Activated naive CD8-positive, alpha-beta T cell (primary cell): ENCODE results near the gene AGRN.
"Not testable (repeated sequence)": the region's sequence is repeated elsewhere in the genome, so short reads cannot be mapped to it uniquely, and the experiment has no call there.

ENCODE experiments used
- H3K27ac Mint-ChIP-seq: one replicate; pipeline ENCODE4 v1.8.0; 2021; ENCODE audit warnings: mixed read lengths
- H3K27me3 Mint-ChIP-seq: one replicate; pipeline ENCODE4 v1.8.0; 2021; ENCODE audit warnings: mixed read lengths
- H3K36me3 Mint-ChIP-seq: one replicate; pipeline ENCODE4 v1.8.0; 2021; ENCODE audit warnings: mixed read lengths
- H3K4me1 Mint-ChIP-seq: one replicate; pipeline ENCODE4 v1.8.0; 2021; ENCODE audit warnings: low read depth, mixed read lengths
- H3K4me3 Mint-ChIP-seq: one replicate; pipeline ENCODE4 v1.8.0; 2021; ENCODE audit warnings: mild to moderate bottlenecking, mixed read lengths
- H3K9me3 Mint-ChIP-seq: one replicate; pipeline ENCODE4 v1.8.0; 2021; ENCODE audit warnings: low read depth, mixed read lengths

AGRN gene

DNA sequence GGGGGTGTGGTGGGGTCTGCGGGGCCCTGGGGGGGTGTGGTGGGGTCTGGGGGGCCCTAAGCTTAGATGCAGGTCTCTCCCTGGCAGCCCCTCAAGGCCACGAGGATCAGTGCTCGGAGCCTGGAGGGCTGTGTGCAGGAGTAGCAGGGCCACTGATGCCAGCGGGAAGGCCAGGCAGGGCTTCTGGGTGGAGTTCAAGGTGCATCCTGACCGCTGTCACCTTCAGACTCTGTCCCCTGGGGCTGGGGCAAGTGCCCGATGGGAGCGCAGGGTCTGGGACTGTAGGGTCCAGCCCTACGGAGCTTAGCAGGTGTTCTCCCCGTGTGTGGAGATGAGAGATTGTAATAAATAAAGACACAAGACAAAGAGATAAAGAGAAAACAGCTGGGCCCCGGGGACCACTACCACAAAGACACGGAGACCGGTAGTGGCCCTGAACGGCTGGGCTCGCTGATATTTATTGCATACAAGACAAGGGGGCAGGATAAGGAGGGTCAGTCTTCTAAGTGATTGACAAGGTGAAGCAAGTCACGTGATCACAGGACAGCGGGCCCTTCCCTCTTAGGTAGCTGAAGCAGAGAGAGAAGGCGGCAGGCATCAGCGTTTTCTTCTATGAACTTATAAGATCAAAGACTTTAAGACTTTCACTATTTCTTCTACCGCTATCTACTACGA is 45.5 kb downstream of the AGRN start:
- H3K27me3 Mint-ChIP-seq, result no peaks in the 10 kb centered on the region
- H3K4me3 Mint-ChIP-seq, result peak overlapping the region; percentile 23
- peaks cover 25% of the 10 kb centered on the region for H3K4me1 Mint-ChIP-seq
- H3K36me3 Mint-ChIP-seq, result no peaks in the 10 kb centered on the region
- no peaks in the 10 kb centered on the region for H3K9me3 Mint-ChIP-seq
- H3K27ac Mint-ChIP-seq, result peak overlapping the region; percentile 70

- H3K36me3 Mint-ChIP-seq, H3K27ac Mint-ChIP-seq, H3K27me3 Mint-ChIP-seq, H3K9me3 Mint-ChIP-seq: not testable (repeated sequence)
- Mint-ChIP-seq H3K4me1 (peaks cover 24% of the 10 kb centered on the region), H3K4me3 (peak overlapping the region; percentile 20)
Measured at GRCh38 chr1:1065940-1066304, 46.0 kb downstream of the AGRN start.

DNA sequence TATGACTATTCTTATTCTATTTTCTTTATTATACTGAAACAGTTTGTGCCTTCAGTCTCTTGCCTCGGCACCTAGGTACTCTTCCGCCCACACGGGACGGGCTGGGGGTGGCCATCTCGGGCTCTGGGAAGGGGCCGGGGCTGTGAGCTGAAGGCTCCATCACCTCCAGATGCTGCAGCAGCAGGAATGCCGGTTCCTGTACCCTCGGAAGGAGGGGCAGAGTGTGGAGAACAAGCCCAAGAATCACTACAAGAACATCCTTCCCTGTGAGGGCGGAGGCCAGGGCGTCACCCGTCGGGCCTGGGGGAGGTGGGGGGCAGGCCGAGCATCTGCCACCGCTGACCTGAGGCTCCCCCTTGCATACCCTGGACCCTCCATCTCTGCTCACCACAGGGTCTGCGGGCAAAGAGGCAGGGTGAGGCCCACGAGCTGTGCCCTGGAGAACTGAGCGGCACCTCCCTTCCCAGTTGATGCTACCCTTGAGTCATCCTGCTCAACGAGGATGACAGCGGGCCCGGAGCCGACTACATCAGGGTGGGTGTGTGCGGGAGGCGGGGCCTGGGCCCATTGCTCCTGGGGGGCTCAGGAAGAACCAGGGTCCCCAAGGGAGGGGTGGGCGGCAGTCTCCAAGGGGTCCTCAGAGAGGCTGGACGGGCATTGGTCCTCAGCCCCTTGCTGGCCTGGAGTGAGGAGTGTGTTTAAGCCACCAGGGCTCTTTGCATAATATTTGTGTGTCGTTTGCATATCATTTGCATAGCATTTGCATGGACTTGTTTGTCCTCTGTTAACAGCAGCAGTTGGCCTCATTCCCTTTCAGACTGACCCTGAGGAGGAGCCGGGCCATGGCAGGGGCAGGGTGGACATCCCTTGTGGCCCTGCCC is 46.7 kb downstream of the AGRN start:
- Mint-ChIP-seq H3K27me3 (no peaks in the 10 kb centered on the region), H3K9me3 (no peaks in the 10 kb centered on the region), H3K4me3 (no peak overlapping the region), H3K4me1 (peaks cover 19% of the 10 kb centered on the region), H3K27ac (no peak overlapping the region), H3K36me3 (no peaks in the 10 kb centered on the region)

- peak overlapping the region; percentile 40 for H3K4me3 Mint-ChIP-seq
- H3K27me3 Mint-ChIP-seq, result no peaks in the 10 kb centered on the region
- no peaks in the 10 kb centered on the region for H3K36me3 Mint-ChIP-seq
- H3K4me1 Mint-ChIP-seq, result peaks cover 18% of the 10 kb centered on the region
- no peaks in the 10 kb centered on the region for H3K9me3 Mint-ChIP-seq
- H3K27ac Mint-ChIP-seq, result no peak overlapping the region
Measured at GRCh38 chr1:1067284-1067859, 47.5 kb downstream of the AGRN start.

GRCh38 chr1:1067860-1068516 is 48.1 kb downstream of the AGRN start:
- Mint-ChIP-seq H3K27me3 (no peaks in the 10 kb centered on the region), H3K9me3 (no peaks in the 10 kb centered on the region), H3K36me3 (no peaks in the 10 kb centered on the region), H3K27ac (no peak overlapping the region), H3K4me3 (peak overlapping the region; percentile 65), H3K4me1 (peaks cover 14% of the 10 kb centered on the region)

DNA sequence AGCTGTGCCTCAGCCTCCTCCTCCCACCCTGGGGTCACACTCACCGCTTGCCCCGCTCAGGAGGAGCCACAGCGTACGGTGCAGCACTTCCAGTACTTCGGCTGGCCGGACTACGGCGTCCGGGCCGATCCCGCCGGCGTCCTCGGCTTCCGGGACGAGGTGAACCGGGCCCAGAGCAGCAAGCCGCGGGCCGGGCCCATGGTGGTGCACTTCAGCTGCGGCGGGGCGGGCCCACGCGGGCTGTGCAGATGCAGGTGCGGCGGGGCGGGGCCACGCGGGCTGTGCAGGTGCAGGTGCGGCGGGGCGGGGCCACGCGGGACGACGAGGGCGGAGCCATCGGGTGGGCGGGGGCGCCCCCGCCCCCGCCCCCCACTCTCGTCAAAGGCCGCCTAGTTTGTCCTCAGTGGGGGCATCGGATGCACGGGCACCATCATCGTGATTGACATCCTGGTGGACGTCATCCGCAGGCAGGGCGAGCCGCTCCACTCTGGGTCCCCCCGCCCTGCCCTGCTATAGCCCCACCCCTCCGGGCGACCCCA is 48.7 kb downstream of the AGRN start:
- H3K36me3 Mint-ChIP-seq, result no peaks in the 10 kb centered on the region
- H3K4me1 Mint-ChIP-seq, result peaks cover 11% of the 10 kb centered on the region
- no peaks in the 10 kb centered on the region for H3K9me3 Mint-ChIP-seq
- H3K27me3 Mint-ChIP-seq, result no peaks in the 10 kb centered on the region
- peak overlapping the region; percentile 65 for H3K4me3 Mint-ChIP-seq
- no peak overlapping the region for H3K27ac Mint-ChIP-seq

- H3K4me3 Mint-ChIP-seq, result peak overlapping the region; percentile 69
- H3K4me1 Mint-ChIP-seq, result peaks cover 9% of the 10 kb centered on the region
- H3K27me3 Mint-ChIP-seq, result no peaks in the 10 kb centered on the region
- H3K27ac Mint-ChIP-seq, result no peak overlapping the region
- H3K36me3 Mint-ChIP-seq, result no peaks in the 10 kb centered on the region
- H3K9me3 Mint-ChIP-seq, result no peaks in the 10 kb centered on the region
Measured at GRCh38 chr1:1069056-1069710, 49.3 kb downstream of the AGRN start.

DNA sequence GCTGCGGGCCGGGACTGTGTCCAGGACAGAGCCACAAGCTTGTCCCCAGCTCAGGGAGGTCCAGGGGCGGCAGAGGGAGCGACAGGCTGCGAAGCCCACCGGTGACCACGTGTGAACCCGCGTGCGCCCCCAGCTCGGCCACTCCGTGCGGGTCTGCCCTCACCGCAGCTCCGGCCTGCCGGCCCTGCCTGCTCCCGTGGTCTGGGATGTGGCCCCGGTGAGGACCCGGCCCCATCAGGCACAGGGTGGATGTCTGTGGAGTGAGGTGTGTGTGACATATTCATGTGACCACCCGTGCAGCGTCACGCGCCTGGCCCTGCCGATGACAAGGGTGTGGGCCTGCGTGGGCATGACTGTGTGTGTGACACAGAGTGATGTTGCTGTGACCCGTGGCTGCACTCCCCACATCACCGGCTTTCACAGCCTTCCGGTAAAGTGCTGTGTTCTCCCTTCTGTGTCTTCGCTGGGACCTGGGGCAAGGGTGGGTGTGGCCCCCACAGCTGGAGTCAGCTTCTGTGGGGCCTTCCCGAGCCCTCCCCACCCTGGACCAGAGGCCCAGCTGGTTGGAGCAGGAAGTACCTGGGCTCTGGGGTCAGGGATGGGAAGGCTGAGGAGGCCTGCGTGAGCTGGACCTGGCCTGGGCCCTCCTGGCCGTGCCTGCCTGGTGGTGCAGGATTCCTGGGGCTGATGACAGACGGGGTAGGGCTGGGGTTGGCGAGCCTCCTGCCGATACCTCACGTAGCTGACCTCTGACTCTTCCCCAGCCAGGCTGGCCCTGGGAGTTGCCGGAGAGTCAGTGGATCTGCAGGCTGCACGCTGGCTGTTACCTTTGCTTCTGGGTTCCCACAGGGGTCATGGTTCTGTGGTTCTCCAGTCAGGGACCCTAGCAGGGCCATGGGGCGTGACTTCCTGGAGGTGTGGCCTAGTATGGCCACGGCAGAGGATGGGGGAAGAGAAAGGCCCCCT is 50.1 kb downstream of the AGRN start:
- peaks cover 4% of the 10 kb centered on the region for H3K27me3 Mint-ChIP-seq
- no peak overlapping the region for H3K27ac Mint-ChIP-seq
- peak overlapping the region; percentile 23 for H3K4me3 Mint-ChIP-seq

GRCh38 chr1:1071486-1072298 is 51.8 kb downstream of the AGRN start:
- no peak overlapping the region for H3K27ac Mint-ChIP-seq
- no peaks in the 10 kb centered on the region for H3K36me3 Mint-ChIP-seq
- H3K27me3 Mint-ChIP-seq, result peaks cover 4% of the 10 kb centered on the region
- no peaks in the 10 kb centered on the region for H3K9me3 Mint-ChIP-seq
- no peak overlapping the region for H3K4me3 Mint-ChIP-seq
- peaks cover 2% of the 10 kb centered on the region for H3K4me1 Mint-ChIP-seq

More for the DNA sequence above, 50.1 kb downstream of the AGRN start:
- Mint-ChIP-seq H3K9me3 (no peaks in the 10 kb centered on the region), H3K36me3 (no peaks in the 10 kb centered on the region), H3K4me1 (peaks cover 8% of the 10 kb centered on the region)

DNA sequence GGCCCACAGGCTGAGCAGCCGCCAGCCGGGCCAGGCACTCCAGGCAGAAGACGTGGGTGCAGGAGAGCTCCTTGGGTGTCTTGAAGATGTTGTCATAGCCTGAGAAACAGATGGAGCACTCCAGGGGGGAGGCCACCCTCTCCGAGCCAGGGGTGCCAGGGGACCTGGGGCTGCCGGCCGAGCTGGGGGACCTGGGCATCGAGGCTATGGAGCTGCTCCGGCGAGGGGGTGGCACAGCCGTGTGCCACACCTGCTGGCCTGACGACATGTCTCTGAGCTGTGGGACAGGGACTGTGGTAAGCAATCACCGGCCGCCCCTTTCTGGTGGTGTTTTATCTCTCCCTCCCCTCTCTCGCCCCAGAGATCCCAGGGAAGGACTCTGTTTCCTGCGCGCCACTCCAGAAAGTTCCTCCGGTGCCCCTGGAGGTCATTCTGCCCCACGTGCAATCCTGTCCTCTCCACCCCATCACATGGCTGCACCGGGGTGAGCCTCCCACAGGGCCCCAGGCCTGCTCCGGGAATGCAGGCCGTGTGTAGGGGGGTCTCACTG is 52.5 kb downstream of the AGRN start:
- peaks cover 2% of the 10 kb centered on the region for H3K4me1 Mint-ChIP-seq
- H3K27ac Mint-ChIP-seq, result no peak overlapping the region
- no peaks in the 10 kb centered on the region for H3K9me3 Mint-ChIP-seq
- H3K36me3 Mint-ChIP-seq, result no peaks in the 10 kb centered on the region
- H3K27me3 Mint-ChIP-seq, result peaks cover 4% of the 10 kb centered on the region
- no peak overlapping the region for H3K4me3 Mint-ChIP-seq

DNA sequence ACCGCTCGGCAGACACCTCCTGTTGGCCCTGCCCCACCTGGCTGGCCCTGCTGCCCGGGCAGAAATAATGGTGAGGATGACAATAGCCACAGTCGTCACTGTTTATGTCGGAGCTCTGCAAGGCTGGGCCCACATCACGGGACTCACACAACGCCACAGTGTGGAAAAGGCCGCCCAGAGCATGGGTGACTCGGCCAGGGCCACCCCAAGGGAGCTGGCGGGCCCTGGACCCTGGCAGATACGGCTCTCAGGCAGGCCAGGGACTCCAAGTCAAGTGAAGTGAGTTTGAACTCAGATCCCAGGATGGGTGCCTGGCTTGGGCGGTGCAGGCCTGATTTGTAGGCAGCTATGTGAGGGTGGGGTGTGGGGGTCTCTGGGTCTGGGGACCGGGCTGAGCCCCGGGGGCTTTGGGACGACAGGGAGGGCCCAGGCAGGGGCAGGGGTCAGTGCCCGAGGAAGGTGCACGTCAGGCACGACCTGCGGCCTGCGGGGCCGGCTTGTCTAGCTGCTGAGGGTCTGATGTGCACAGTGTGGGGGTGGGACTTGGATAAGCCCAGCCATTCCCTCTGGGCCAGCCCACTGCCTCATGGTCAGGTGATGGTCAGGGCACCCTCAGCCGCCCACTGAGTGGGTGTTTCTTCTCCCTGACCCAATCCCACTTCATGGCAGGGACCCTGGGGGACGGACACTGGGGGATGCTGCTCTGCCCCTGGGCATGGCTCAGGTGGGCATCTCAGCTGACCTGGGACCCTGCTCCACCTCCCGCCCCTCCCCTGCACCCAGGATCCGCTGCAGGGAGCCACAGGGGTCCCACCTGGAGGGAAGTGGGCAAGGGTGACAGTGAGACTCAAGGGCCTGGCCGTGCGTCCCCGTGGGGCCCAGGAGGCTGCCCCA is 53.2 kb downstream of the AGRN start:
- peaks cover 4% of the 10 kb centered on the region for H3K27me3 Mint-ChIP-seq
- no peak overlapping the region for H3K4me3 Mint-ChIP-seq
- H3K27ac Mint-ChIP-seq, result no peak overlapping the region
- no peaks in the 10 kb centered on the region for H3K9me3 Mint-ChIP-seq
- H3K4me1 Mint-ChIP-seq, result peaks cover under 1% of the 10 kb centered on the region
- no peaks in the 10 kb centered on the region for H3K36me3 Mint-ChIP-seq
